H1 (cell line): ENCODE measurements around the gene PLEKHA5.

Experiments
- CEBPB ChIP-seq: IDR thresholded peaks from 2 replicates; pipeline ENCODE4 v1.6.1; 2012; ENCODE audit warnings: low read depth, low read length
- CTBP2 ChIP-seq: IDR thresholded peaks from 2 replicates; pipeline ENCODE4 v1.7.0; 2011; ENCODE audit warnings: borderline replicate concordance, mild to moderate bottlenecking, moderate library complexity, mixed read lengths, low read length; ENCODE audit not compliant: insufficient read depth, insufficient read length
- EP300 ChIP-seq, 2 experiments: IDR thresholded peaks; 1 replicate in 1 of 2; 2 replicates in 1 of 2; pipeline ENCODE4 v1.6.1; 2011 to 2012; ENCODE audit warnings: low read depth in 2 of 2, low read length in 2 of 2, mild to moderate bottlenecking in 2 of 2, borderline replicate concordance in 1 of 2, inconsistent platforms in 1 of 2, moderate library complexity in 1 of 2
- GABPA ChIP-seq: IDR thresholded peaks from 2 replicates; pipeline ENCODE4 v1.6.1; 2011; ENCODE audit warnings: mild to moderate bottlenecking, low read length, moderate library complexity, borderline replicate concordance; ENCODE audit not compliant: insufficient read depth
- NANOG ChIP-seq: IDR thresholded peaks from 2 replicates; pipeline ENCODE4 v1.6.1; 2011; ENCODE audit warnings: low read length, low read depth, mild to moderate bottlenecking, inconsistent platforms; ENCODE audit not compliant: insufficient read depth, poor library complexity, severe bottlenecking
- POLR2A ChIP-seq, 2 experiments: IDR thresholded peaks; 1 replicate in 1 of 2; 2 replicates in 1 of 2; pipeline ENCODE4 v1.6.1; 2011; ENCODE audit warnings: low read depth in 2 of 2, low read length in 2 of 2, mild to moderate bottlenecking in 2 of 2; ENCODE audit errors: control extremely low read depth in 1 of 2
- RAD21 ChIP-seq, 2 experiments: IDR thresholded peaks in 1 of 2; conservative IDR thresholded peaks in 1 of 2; 2 replicates each; pipeline ENCODE4 v1.6.1; 2011; ENCODE audit warnings: low read depth in 2 of 2, low read length in 2 of 2, improper control_type of control experiment in 1 of 2, inconsistent platforms in 1 of 2, mild to moderate bottlenecking in 1 of 2, moderate library complexity in 1 of 2
- RFX5 ChIP-seq: IDR thresholded peaks from 2 replicates; pipeline ENCODE4 v1.6.1; 2011; ENCODE audit warnings: low read depth, low read length, improper control_type of control experiment, borderline replicate concordance
- SP1 ChIP-seq: IDR thresholded peaks from 2 replicates; pipeline ENCODE4 v1.6.1; 2011; ENCODE audit warnings: low read depth, low read length
- SUZ12 ChIP-seq: fragments of 200-600 bp; sonication (generic); IDR thresholded peaks from 2 replicates; pipeline ENCODE4 v1.6.1; 2012; ENCODE audit warnings: mild to moderate bottlenecking, inconsistent platforms, low read length, moderate library complexity, mixed read lengths
- TF ChIP-seq, protein P1 (sequence below), 3 experiments: IDR thresholded peaks; 1 replicate in 2 of 3; 2 replicates in 1 of 3; pipeline versions ENCODE4 v1.5.1 to v1.6.1; 2011; ENCODE audit warnings: low read length in 3 of 3, mild to moderate bottlenecking in 3 of 3, inconsistent platforms in 2 of 3, low read depth in 1 of 3, moderate library complexity in 1 of 3; ENCODE audit not compliant: insufficient read depth in 1 of 3; ENCODE audit errors: control extremely low read depth in 1 of 3

- TF ChIP-seq NANOG (no peak), SUZ12 (no peak), RFX5 (no peak), RAD21 (IDR thresholded peaks at IDR 0.05 in 1 of 2, conservative IDR thresholded peaks at IDR 0.05 in 1 of 2; ENCODE audit: low read depth in 2 of 2, low read length in 2 of 2) (no peak), CTBP2 (no peak), CEBPB (no peak), SP1 (no peak), POLR2A (IDR thresholded peaks at IDR 0.05; ENCODE audit: control extremely low read depth in 1 of 2, low read depth in 2 of 2, low read length in 2 of 2) (no peak), EP300 (IDR thresholded peaks at IDR 0.05; ENCODE audit: borderline replicate concordance in 1 of 2, low read depth in 2 of 2, low read length in 2 of 2) (no peak), GABPA (no peak)
- TF ChIP-seq, protein P1, sequence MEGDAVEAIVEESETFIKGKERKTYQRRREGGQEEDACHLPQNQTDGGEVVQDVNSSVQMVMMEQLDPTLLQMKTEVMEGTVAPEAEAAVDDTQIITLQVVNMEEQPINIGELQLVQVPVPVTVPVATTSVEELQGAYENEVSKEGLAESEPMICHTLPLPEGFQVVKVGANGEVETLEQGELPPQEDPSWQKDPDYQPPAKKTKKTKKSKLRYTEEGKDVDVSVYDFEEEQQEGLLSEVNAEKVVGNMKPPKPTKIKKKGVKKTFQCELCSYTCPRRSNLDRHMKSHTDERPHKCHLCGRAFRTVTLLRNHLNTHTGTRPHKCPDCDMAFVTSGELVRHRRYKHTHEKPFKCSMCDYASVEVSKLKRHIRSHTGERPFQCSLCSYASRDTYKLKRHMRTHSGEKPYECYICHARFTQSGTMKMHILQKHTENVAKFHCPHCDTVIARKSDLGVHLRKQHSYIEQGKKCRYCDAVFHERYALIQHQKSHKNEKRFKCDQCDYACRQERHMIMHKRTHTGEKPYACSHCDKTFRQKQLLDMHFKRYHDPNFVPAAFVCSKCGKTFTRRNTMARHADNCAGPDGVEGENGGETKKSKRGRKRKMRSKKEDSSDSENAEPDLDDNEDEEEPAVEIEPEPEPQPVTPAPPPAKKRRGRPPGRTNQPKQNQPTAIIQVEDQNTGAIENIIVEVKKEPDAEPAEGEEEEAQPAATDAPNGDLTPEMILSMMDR (IDR thresholded peaks at IDR 0.05; ENCODE audit: control extremely low read depth in 1 of 3, insufficient read depth in 1 of 3, low read depth in 1 of 3, low read length in 3 of 3) = no peak
Observed at GRCh38 chr12:19375888-19376287, 246.4 kb downstream of the PLEKHA5 start.
